ENCODE data around the gene APOLD1. TPM values are rescaled to one million over a fixed set of nuclear protein-coding genes. Genes with fewer than 3 reads are reported as not detected.

The APOLD1 gene
- total RNA-seq, 1 donor from 2014 or later: 0.70 TPM

DNA sequence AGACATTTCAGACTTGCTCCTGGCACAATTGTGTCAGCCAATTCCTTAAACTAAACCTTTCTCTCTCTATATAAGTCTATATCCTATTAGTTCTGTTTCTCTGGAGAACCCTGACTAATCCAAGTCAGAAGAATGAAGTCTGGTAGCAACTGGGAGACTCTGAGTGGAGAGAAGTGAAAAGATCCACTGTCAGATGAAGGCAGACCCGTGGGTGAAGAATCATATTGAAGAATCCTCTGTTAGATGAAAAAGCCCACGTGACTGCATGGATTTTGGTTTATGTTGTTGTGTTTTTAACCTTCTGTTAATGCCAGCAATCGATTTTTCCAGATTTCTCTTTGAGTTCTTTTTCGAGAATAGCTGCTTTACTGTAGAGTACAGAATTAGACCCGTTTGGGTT lies 29.5 kb upstream of the APOLD1 start:
- no peaks in the 10 kb centered on the region for H3K9me3 Mint-ChIP-seq (ENCODE audit: unreplicated experiment)
- H3K36me3 Mint-ChIP-seq (ENCODE audit: low read depth, unreplicated experiment): no peaks in the 10 kb centered on the region
- Histone ChIP-seq H3K9ac (ENCODE audit: low read length) (no peak overlapping the region), H4K20me1 (ENCODE audit: insufficient read depth, low read length) (no peaks in the 10 kb centered on the region), H3K9me3 (ENCODE audit: insufficient read depth, low read depth, low read length) (no peaks in the 10 kb centered on the region), H3K4me2 (ENCODE audit: low read length) (no peak overlapping the region), H3K36me3 (ENCODE audit: insufficient read depth, low read length) (no peaks in the 10 kb centered on the region), H3K4me1 (ENCODE audit: insufficient read depth, low read length) (peaks cover 13% of the 10 kb centered on the region), H3K27ac (ENCODE audit: low read depth, low read length) (no peak overlapping the region), H3K4me3 (ENCODE audit: insufficient read depth, low read depth, low read length) (no peak overlapping the region), H2AFZ (ENCODE audit: low read depth, low read length) (no peak overlapping the region), H3K79me2 (ENCODE audit: insufficient read depth, low read length) (no peaks in the 10 kb centered on the region), H3K27me3 (ENCODE audit: insufficient read depth, low read length) (no peaks in the 10 kb centered on the region)
- H3K27me3 Mint-ChIP-seq (ENCODE audit: low read depth, unreplicated experiment): peaks cover 2% of the 10 kb centered on the region
- no peak for DNase-seq (ENCODE audit: low read depth)
- H3K4me1 Mint-ChIP-seq (ENCODE audit: low read depth, unreplicated experiment): peaks cover 8% of the 10 kb centered on the region
- TF ChIP-seq EZH2 (IDR thresholded peaks at IDR 0.05; ENCODE audit: insufficient read depth, low read length): no peak
- TF ChIP-seq, protein P1, sequence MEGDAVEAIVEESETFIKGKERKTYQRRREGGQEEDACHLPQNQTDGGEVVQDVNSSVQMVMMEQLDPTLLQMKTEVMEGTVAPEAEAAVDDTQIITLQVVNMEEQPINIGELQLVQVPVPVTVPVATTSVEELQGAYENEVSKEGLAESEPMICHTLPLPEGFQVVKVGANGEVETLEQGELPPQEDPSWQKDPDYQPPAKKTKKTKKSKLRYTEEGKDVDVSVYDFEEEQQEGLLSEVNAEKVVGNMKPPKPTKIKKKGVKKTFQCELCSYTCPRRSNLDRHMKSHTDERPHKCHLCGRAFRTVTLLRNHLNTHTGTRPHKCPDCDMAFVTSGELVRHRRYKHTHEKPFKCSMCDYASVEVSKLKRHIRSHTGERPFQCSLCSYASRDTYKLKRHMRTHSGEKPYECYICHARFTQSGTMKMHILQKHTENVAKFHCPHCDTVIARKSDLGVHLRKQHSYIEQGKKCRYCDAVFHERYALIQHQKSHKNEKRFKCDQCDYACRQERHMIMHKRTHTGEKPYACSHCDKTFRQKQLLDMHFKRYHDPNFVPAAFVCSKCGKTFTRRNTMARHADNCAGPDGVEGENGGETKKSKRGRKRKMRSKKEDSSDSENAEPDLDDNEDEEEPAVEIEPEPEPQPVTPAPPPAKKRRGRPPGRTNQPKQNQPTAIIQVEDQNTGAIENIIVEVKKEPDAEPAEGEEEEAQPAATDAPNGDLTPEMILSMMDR (IDR thresholded peaks at IDR 0.05; ENCODE audit: insufficient read depth, low read depth, low read length): no peak
- FAIRE-seq: no peak
- no peak overlapping the region for H3K27ac Mint-ChIP-seq (ENCODE audit: unreplicated experiment)
- no peak overlapping the region for H3K4me3 Mint-ChIP-seq (ENCODE audit: unreplicated experiment)

DNA sequence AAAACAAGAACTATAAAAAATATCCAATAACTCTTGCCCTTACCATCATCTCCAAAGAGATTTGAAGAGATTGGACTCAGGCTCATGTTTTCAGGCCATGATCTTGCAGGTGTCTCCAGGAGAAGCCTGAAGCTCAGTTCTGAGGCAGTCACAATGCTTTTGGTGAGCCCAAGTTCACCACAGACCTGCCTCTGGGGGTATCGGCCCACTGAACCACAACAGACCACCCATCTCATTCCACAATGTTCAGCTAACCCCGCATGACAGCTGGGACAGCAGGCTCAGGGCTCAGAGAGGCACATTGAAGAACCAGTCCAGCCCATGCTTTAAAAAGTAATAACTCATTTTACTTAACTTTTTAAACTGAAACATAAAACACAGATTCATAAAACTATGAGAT lies 28.3 kb upstream of the APOLD1 start:
- no peak for FAIRE-seq
- H3K27ac Mint-ChIP-seq (ENCODE audit: unreplicated experiment): no peak overlapping the region
- no peak overlapping the region for H3K4me3 Mint-ChIP-seq (ENCODE audit: unreplicated experiment)
- H3K4me3 ChIP-seq (ENCODE audit: insufficient read depth, low read depth, low read length): no peak overlapping the region
- H3K27ac ChIP-seq (ENCODE audit: low read depth, low read length): no peak overlapping the region
- H3K79me2 ChIP-seq (ENCODE audit: insufficient read depth, low read length): no peaks in the 10 kb centered on the region
- peaks cover 13% of the 10 kb centered on the region for H3K4me1 ChIP-seq (ENCODE audit: insufficient read depth, low read length)
- no peak overlapping the region for H3K4me2 ChIP-seq (ENCODE audit: low read length)
- no peaks in the 10 kb centered on the region for H3K36me3 ChIP-seq (ENCODE audit: insufficient read depth, low read length)
- H3K9me3 Mint-ChIP-seq (ENCODE audit: unreplicated experiment): no peaks in the 10 kb centered on the region
- H2AFZ ChIP-seq (ENCODE audit: low read depth, low read length): no peak overlapping the region
- H3K9ac ChIP-seq (ENCODE audit: low read length): no peak overlapping the region
- no peaks in the 10 kb centered on the region for H4K20me1 ChIP-seq (ENCODE audit: insufficient read depth, low read length)
- H3K27me3 Mint-ChIP-seq (ENCODE audit: low read depth, unreplicated experiment): peaks cover 2% of the 10 kb centered on the region
- no peaks in the 10 kb centered on the region for H3K27me3 ChIP-seq (ENCODE audit: insufficient read depth, low read length)
- no peaks in the 10 kb centered on the region for H3K36me3 Mint-ChIP-seq (ENCODE audit: low read depth, unreplicated experiment)
- TF ChIP-seq EZH2 (IDR thresholded peaks at IDR 0.05; ENCODE audit: insufficient read depth, low read length): no peak
- TF ChIP-seq, protein P1 (IDR thresholded peaks at IDR 0.05; ENCODE audit: insufficient read depth, low read depth, low read length): no peak
- peaks cover 8% of the 10 kb centered on the region for H3K4me1 Mint-ChIP-seq (ENCODE audit: low read depth, unreplicated experiment)
- H3K9me3 ChIP-seq (ENCODE audit: insufficient read depth, low read depth, low read length): no peaks in the 10 kb centered on the region
- no peak for DNase-seq (ENCODE audit: low read depth)

DNA sequence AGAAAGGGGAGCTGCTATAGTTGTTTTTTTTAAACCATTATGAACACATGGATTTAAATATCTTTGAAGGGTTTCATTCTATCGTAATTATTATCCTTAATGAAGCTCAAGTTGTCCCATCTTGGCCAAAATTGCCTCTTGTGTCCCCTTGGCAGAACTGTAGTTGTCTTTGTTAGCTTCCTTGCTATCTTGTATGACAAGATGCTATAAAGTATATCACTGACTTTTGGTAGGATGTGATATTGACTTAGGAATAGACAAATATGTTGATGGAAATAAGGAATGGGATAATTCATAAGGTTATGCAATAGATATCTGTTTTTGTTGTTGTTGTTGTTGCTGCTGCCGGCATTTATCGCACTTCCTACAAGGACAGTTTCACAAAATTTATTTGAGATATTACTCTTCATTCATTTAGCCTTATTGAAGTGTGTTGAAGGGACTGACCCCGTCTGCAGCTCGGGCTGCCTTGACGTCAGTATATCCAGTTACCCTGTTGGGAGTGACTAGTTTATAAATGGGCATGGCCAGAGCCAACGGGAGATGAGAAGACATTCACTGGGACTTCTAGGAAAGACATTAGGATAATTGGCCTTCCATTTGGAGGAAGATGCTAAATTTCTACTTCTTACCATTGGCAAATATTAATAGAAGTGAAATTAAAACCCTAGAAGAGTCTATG lies 26.1 kb upstream of the APOLD1 start:
- no peak overlapping the region for H2AFZ ChIP-seq (ENCODE audit: low read depth, low read length)
- FAIRE-seq (peak; percentile 49), DNase-seq (ENCODE audit: low read depth) (no peak)
- peak overlapping the region; percentile 77 for H3K27ac Mint-ChIP-seq (ENCODE audit: unreplicated experiment)
- H3K4me2 ChIP-seq (ENCODE audit: low read length): peak overlapping the region; percentile 81
- no peaks in the 10 kb centered on the region for H3K36me3 ChIP-seq (ENCODE audit: insufficient read depth, low read length)
- no peaks in the 10 kb centered on the region for H4K20me1 ChIP-seq (ENCODE audit: insufficient read depth, low read length)
- H3K4me1 Mint-ChIP-seq (ENCODE audit: low read depth, unreplicated experiment): peaks cover 8% of the 10 kb centered on the region
- H3K4me1 ChIP-seq (ENCODE audit: insufficient read depth, low read length): peaks cover 13% of the 10 kb centered on the region
- no peaks in the 10 kb centered on the region for H3K27me3 Mint-ChIP-seq (ENCODE audit: low read depth, unreplicated experiment)
- H3K27me3 ChIP-seq (ENCODE audit: insufficient read depth, low read length): no peaks in the 10 kb centered on the region
- no peaks in the 10 kb centered on the region for H3K9me3 Mint-ChIP-seq (ENCODE audit: unreplicated experiment)
- peak overlapping the region; percentile 79 for H3K9ac ChIP-seq (ENCODE audit: low read length)
- H3K4me3 ChIP-seq (ENCODE audit: insufficient read depth, low read depth, low read length): peak overlapping the region; percentile 32
- no peaks in the 10 kb centered on the region for H3K36me3 Mint-ChIP-seq (ENCODE audit: low read depth, unreplicated experiment)
- no peaks in the 10 kb centered on the region for H3K79me2 ChIP-seq (ENCODE audit: insufficient read depth, low read length)
- TF ChIP-seq EZH2 (IDR thresholded peaks at IDR 0.05; ENCODE audit: insufficient read depth, low read length): no peak
- TF ChIP-seq, protein P1 (IDR thresholded peaks at IDR 0.05; ENCODE audit: insufficient read depth, low read depth, low read length): no peak
- peak overlapping the region; percentile 92 for H3K27ac ChIP-seq (ENCODE audit: low read depth, low read length)
- no peaks in the 10 kb centered on the region for H3K9me3 ChIP-seq (ENCODE audit: insufficient read depth, low read depth, low read length)
- no peak overlapping the region for H3K4me3 Mint-ChIP-seq (ENCODE audit: unreplicated experiment)
